Measurements from ENCODE around the gene NDE1.

The NDE1 gene

DNA sequence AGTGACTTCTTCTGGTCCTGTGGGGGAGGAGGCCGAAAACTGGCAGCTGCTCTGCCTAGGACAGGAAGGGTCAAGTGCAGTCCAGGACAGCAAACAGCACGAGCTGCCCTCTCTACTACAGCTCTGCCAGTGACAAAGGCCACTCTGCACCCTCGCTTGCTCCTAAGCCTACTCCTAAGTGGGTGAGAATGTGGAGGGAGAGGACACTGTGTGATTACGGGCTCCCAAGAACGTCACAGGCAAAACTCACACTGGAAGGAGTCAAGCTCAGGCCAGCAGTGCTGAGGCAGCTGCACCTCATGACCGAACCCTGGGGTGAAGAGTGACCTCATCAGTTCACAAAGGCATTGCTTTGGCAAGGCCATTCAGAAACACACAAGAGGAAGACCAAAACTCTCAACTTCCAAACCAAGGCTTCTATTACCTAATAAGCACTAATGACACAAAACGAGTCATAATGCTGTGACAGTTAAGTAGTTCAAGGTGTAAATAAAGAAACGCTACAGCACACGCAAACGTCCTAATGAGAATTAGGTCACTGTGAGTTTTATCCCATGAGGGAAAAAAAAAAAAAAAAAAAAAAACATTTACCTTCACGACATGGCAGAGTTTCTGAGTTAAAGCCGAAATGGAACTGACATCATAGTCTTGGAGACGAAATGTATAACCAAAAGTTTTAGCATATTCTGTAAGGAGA lies 42.2 kb upstream of the NDE1 start:
- H2AFZ ChIP-seq (ENCODE audit: low read depth, low read length, severe bottlenecking): no peak overlapping the region
- no peak overlapping the region for H3K9ac ChIP-seq (ENCODE audit: low read length)
- H3K27ac ChIP-seq (ENCODE audit: low read depth, low read length): no peak overlapping the region
- no peak overlapping the region for H3K4me2 ChIP-seq (ENCODE audit: low read depth, low read length, poor library complexity, severe bottlenecking)
- H4K20me1 ChIP-seq (ENCODE audit: low read depth, low read length): no peaks in the 10 kb centered on the region
- no peaks in the 10 kb centered on the region for H3K27me3 ChIP-seq (ENCODE audit: low read length)
- no peaks in the 10 kb centered on the region for H3K9me3 ChIP-seq (ENCODE audit: insufficient read depth, low read length)
- no peak overlapping the region for H3K4me3 ChIP-seq (ENCODE audit: insufficient read depth, low read length, poor library complexity, severe bottlenecking)
- peaks cover 24% of the 10 kb centered on the region for H3K36me3 ChIP-seq (ENCODE audit: low read length)
- H3K79me2 ChIP-seq (ENCODE audit: insufficient read depth, low read length): no peaks in the 10 kb centered on the region
- H3K9me2 ChIP-seq (replicated peaks; ENCODE audit: insufficient read depth, low read length): no peaks in the 10 kb centered on the region
- no peaks in the 10 kb centered on the region for H3F3A ChIP-seq (ENCODE audit: insufficient read depth)
- TF ChIP-seq EZH2phosphoT487 (conservative IDR thresholded peaks at IDR 0.05; ENCODE audit: low read length): no peak
- TF ChIP-seq, protein P1, sequence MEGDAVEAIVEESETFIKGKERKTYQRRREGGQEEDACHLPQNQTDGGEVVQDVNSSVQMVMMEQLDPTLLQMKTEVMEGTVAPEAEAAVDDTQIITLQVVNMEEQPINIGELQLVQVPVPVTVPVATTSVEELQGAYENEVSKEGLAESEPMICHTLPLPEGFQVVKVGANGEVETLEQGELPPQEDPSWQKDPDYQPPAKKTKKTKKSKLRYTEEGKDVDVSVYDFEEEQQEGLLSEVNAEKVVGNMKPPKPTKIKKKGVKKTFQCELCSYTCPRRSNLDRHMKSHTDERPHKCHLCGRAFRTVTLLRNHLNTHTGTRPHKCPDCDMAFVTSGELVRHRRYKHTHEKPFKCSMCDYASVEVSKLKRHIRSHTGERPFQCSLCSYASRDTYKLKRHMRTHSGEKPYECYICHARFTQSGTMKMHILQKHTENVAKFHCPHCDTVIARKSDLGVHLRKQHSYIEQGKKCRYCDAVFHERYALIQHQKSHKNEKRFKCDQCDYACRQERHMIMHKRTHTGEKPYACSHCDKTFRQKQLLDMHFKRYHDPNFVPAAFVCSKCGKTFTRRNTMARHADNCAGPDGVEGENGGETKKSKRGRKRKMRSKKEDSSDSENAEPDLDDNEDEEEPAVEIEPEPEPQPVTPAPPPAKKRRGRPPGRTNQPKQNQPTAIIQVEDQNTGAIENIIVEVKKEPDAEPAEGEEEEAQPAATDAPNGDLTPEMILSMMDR (IDR thresholded peaks at IDR 0.05; ENCODE audit: insufficient read depth, low read length, poor library complexity, severe bottlenecking): no peak

DNA sequence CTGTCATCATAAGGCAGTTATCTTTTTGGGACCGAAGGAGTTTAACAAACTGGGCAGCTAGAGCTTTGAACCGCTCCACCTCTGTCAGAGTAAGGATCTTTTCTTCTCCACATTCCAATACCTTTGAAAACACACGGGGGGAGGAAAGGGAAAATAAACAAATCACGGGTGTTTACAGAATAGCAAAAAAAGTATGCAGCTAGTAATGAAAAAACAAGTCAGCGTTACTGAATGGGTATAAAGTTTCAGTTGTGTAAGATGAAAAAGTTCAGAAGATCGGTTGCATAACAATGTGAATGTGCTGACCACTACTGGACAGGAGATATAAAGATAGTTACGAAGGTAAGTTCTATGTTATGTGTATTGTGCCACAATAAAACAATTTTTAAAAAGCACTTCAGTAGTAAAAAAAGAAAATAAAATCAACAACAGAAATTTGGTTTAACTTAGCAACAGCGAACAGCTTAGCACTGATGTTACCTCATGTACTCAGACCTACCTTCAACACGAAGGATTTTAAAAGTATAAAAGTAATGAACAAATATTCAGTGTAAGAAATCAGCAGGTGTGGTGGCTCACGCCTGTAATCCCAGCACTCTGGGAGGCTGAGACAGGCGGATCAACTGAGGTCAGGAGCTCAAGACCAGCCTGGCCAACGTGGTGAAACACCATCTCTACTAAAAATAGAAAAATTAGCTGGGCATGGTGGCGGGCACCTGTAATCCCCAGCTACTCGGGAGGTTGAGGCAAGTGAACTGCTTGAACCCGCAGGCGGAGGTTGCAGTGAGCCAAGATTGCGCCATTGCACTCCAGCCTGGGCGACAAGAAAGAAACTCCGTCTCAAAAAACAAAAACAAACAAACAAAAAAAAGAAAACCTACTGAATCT lies 41.4 kb upstream of the NDE1 start:
- no peaks in the 10 kb centered on the region for H4K20me1 ChIP-seq (ENCODE audit: low read depth, low read length)
- no peak overlapping the region for H3K4me2 ChIP-seq (ENCODE audit: low read depth, low read length, poor library complexity, severe bottlenecking)
- H3K4me3 ChIP-seq (ENCODE audit: insufficient read depth, low read length, poor library complexity, severe bottlenecking): no peak overlapping the region
- no peak overlapping the region for H2AFZ ChIP-seq (ENCODE audit: low read depth, low read length, severe bottlenecking)
- no peaks in the 10 kb centered on the region for H3K27me3 ChIP-seq (ENCODE audit: low read length)
- no peak overlapping the region for H3K27ac ChIP-seq (ENCODE audit: low read depth, low read length)
- no peaks in the 10 kb centered on the region for H3K9me2 ChIP-seq (replicated peaks; ENCODE audit: insufficient read depth, low read length)
- H3F3A ChIP-seq (ENCODE audit: insufficient read depth): no peaks in the 10 kb centered on the region
- peaks cover 24% of the 10 kb centered on the region for H3K36me3 ChIP-seq (ENCODE audit: low read length)
- no peak overlapping the region for H3K9ac ChIP-seq (ENCODE audit: low read length)
- H3K9me3 ChIP-seq (ENCODE audit: insufficient read depth, low read length): no peaks in the 10 kb centered on the region
- H3K79me2 ChIP-seq (ENCODE audit: insufficient read depth, low read length): no peaks in the 10 kb centered on the region
- TF ChIP-seq, protein P1 (IDR thresholded peaks at IDR 0.05; ENCODE audit: insufficient read depth, low read length, poor library complexity, severe bottlenecking): no peak
- TF ChIP-seq EZH2phosphoT487 (conservative IDR thresholded peaks at IDR 0.05; ENCODE audit: low read length): no peak

- Histone ChIP-seq H3K79me2 (ENCODE audit: insufficient read depth, low read length) (no peaks in the 10 kb centered on the region), H3F3A (ENCODE audit: insufficient read depth) (no peaks in the 10 kb centered on the region), H3K9ac (ENCODE audit: low read length) (no peak overlapping the region), H3K4me2 (ENCODE audit: low read depth, low read length, poor library complexity, severe bottlenecking) (no peak overlapping the region), H4K20me1 (ENCODE audit: low read depth, low read length) (no peaks in the 10 kb centered on the region), H3K36me3 (ENCODE audit: low read length) (peaks cover 24% of the 10 kb centered on the region), H3K9me3 (ENCODE audit: insufficient read depth, low read length) (no peaks in the 10 kb centered on the region), H2AFZ (ENCODE audit: low read depth, low read length, severe bottlenecking) (no peak overlapping the region), H3K27ac (ENCODE audit: low read depth, low read length) (no peak overlapping the region), H3K27me3 (ENCODE audit: low read length) (no peaks in the 10 kb centered on the region), H3K9me2 (replicated peaks; ENCODE audit: insufficient read depth, low read length) (no peaks in the 10 kb centered on the region), H3K4me3 (ENCODE audit: insufficient read depth, low read length, poor library complexity, severe bottlenecking) (no peak overlapping the region)
- TF ChIP-seq EZH2phosphoT487 (conservative IDR thresholded peaks at IDR 0.05; ENCODE audit: low read length): no peak
- TF ChIP-seq, protein P1 (IDR thresholded peaks at IDR 0.05; ENCODE audit: insufficient read depth, low read length, poor library complexity, severe bottlenecking): no peak
These were observed 40.8 kb upstream of the NDE1 start for GRCh38 chr16:15609286-15609649.
